Gastrocnemius medialis (tissue), 4 donors: ENCODE results near the gene EVC. TPM values are rescaled to one million over a fixed set of nuclear protein-coding genes. Genes with fewer than 3 reads are reported as not detected.

ENCODE experiments used
- ATAC-seq, 2 donors: fragments of 150-250 bp; one replicate each; pipeline ENCODE4 v1.9.1; 2016
- DNase-seq, 2 donors: peaks; one replicate each; pipeline ENCODE4 v3.0.0-alpha.2; 2019
- H3K27ac ChIP-seq, 4 donors: fragments of 200-600 bp; sonication (generic); 1 replicate in 1 of 4; 2 replicates in 3 of 4; pipeline ENCODE4 v1.5.1; 2016 to 2018; ENCODE audit warnings: mild to moderate bottlenecking in 2 of 4, moderate library complexity in 1 of 4
- H3K27me3 ChIP-seq, 3 donors: fragments of 200-600 bp; sonication (generic) in 2 of 3; 1 replicate in 1 of 3; 2 replicates in 2 of 3; pipeline versions ENCODE4 v1.5.1 to v1.6.0; 2016 to 2019; ENCODE audit warnings: mild to moderate bottlenecking in 1 of 3, moderate library complexity in 1 of 3
- H3K36me3 ChIP-seq, 2 donors: fragments of 200-600 bp; sonication (generic) in 1 of 2; one replicate each; pipeline ENCODE4 v1.5.1; 2017 to 2018
- H3K4me1 ChIP-seq, 2 donors: fragments of 200-600 bp; sonication (generic) in 1 of 2; one replicate each; pipeline ENCODE4 v1.5.1; 2016 to 2017; ENCODE audit warnings: mild to moderate bottlenecking in 2 of 2
- H3K4me3 ChIP-seq, 4 donors: fragments of 200-600 bp; sonication (generic) in 3 of 4; 1 replicate in 1 of 4; 2 replicates in 3 of 4; pipeline ENCODE4 v1.5.1; 2016 to 2019; ENCODE audit warnings: mild to moderate bottlenecking in 2 of 4
- H3K9me3 ChIP-seq, 3 donors: fragments of 200-600 bp; sonication (generic) in 2 of 3; 1 replicate in 1 of 3; 2 replicates in 2 of 3; pipeline ENCODE4 v1.5.1; 2016 to 2019
- CTCF ChIP-seq, 5 experiments: fragments of 450-650 bp in 3 of 5; fragments of 200-600 bp in 2 of 5; sonication (generic) in 2 of 5; IDR thresholded peaks in 4 of 5; conservative IDR thresholded peaks in 1 of 5; 1 replicate in 4 of 5; 2 replicates in 1 of 5; pipeline ENCODE4 v1.5.1; 2016 to 2019; ENCODE audit warnings: antibody characterized with exemption in 5 of 5, mild to moderate bottlenecking in 3 of 5, moderate library complexity in 3 of 5
- POLR2A ChIP-seq, 2 donors: fragments of 450-650 bp; IDR thresholded peaks; one replicate each; pipeline ENCODE4 v1.6.1; 2017; ENCODE audit warnings: antibody characterized with exemption in 2 of 2, mild to moderate bottlenecking in 2 of 2, moderate library complexity in 2 of 2
- in situ Hi-C, 4 donors: fragments of 200-750 bp; cut with MboI; loops; one replicate each; pipeline versions ENCODE4 v1.15.0 to v1.8.0; 2017; ENCODE audit warnings: low sequenced_read_pairs in 4 of 4
- intact Hi-C: fragments of 100-400 bp; cut with DNase I; formaldehyde crosslinking; loops from one replicate; pipeline ENCODE4 v1.15.1; 2023; ENCODE audit warnings: low total_unique reads
- total RNA-seq, 4 donors: library from RNA; depleted of rRNA; stranded (reverse); fragments of >200 nt; gene quantifications; one replicate each; pipeline versions ENCODE4 v1.1.0 to v1.2.3, GENCODE V29; 2016

The EVC gene
- total RNA-seq, 4 donors from 2014 or later = 1.5 to 9.8 (median 2.0) TPM

- Histone ChIP-seq H3K27me3 (no peaks in the 10 kb centered on the region), H3K9me3 (no peaks in the 10 kb centered on the region), H3K27ac (no peak overlapping the region), H3K36me3 (no peaks in the 10 kb centered on the region), H3K4me3 (no peak overlapping the region), H3K4me1 (no peaks in the 10 kb centered on the region)
- intact Hi-C loops (no loop called here), in situ Hi-C loops (loop anchor here in 2 of 4 donors (25.0 kb wide), 2 partner anchors 777 to 1327 kb away; no protein-coding TSS in a partner anchor)
- no peak for TF ChIP-seq CTCF (IDR thresholded peaks at IDR 0.05 in 4 of 5, conservative IDR thresholded peaks at IDR 0.05 in 1 of 5)
- TF ChIP-seq POLR2A (IDR thresholded peaks at IDR 0.05) = no peak
- ATAC-seq (no peak), DNase-seq (no peak)
Measured at GRCh38 chr4:5813882-5814255, 102.9 kb downstream of the EVC start.

GRCh38 chr4:5814421-5814820 lies 103.4 kb downstream of the EVC start:
- Histone ChIP-seq H3K27me3 (no peaks in the 10 kb centered on the region), H3K9me3 (no peaks in the 10 kb centered on the region), H3K4me3 (no peak overlapping the region), H3K36me3 (no peaks in the 10 kb centered on the region), H3K4me1 (no peaks in the 10 kb centered on the region), H3K27ac (no peak overlapping the region)
- ATAC-seq = no peak
- in situ Hi-C loops = loop anchor here in 2 of 4 donors (25.0 kb wide), 2 partner anchors 777 to 1327 kb away; no protein-coding TSS in a partner anchor
- TF ChIP-seq CTCF (IDR thresholded peaks at IDR 0.05 in 4 of 5, conservative IDR thresholded peaks at IDR 0.05 in 1 of 5) = no peak
- no peak for TF ChIP-seq POLR2A (IDR thresholded peaks at IDR 0.05)
- no peak for DNase-seq
- intact Hi-C loops = no loop called here

GRCh38 chr4:5815641-5816040 lies 104.6 kb downstream of the EVC start:
- TF ChIP-seq CTCF (IDR thresholded peaks at IDR 0.05 in 4 of 5, conservative IDR thresholded peaks at IDR 0.05 in 1 of 5) (no peak), POLR2A (IDR thresholded peaks at IDR 0.05) (no peak)
- Histone ChIP-seq H3K27me3 (no peaks in the 10 kb centered on the region), H3K27ac (no peak overlapping the region), H3K4me3 (no peak overlapping the region), H3K36me3 (no peaks in the 10 kb centered on the region), H3K4me1 (no peaks in the 10 kb centered on the region), H3K9me3 (no peaks in the 10 kb centered on the region)
- intact Hi-C loops (no loop called here), in situ Hi-C loops (loop anchor here in 2 of 4 donors (25.0 kb wide), 2 partner anchors 778 to 1328 kb away; no protein-coding TSS in a partner anchor)
- DNase-seq (no peak), ATAC-seq (no peak)

- ATAC-seq (no peak), DNase-seq (no peak)
- H3K4me1 ChIP-seq = no peaks in the 10 kb centered on the region
- H3K4me3 ChIP-seq = no peak overlapping the region
- H3K27ac ChIP-seq = no peak overlapping the region
- in situ Hi-C loops (loop anchor here in 2 of 4 donors (25.0 kb wide), 2 partner anchors 779 to 1329 kb away; no protein-coding TSS in a partner anchor), intact Hi-C loops (no loop called here)
- no peaks in the 10 kb centered on the region for H3K9me3 ChIP-seq
- TF ChIP-seq POLR2A (IDR thresholded peaks at IDR 0.05) (no peak), CTCF (IDR thresholded peaks at IDR 0.05 in 4 of 5, conservative IDR thresholded peaks at IDR 0.05 in 1 of 5) (no peak)
- no peaks in the 10 kb centered on the region for H3K36me3 ChIP-seq
- no peaks in the 10 kb centered on the region for H3K27me3 ChIP-seq
Measured at GRCh38 chr4:5816101-5816500, 105.1 kb downstream of the EVC start.

- Histone ChIP-seq H3K27me3 (no peaks in the 10 kb centered on the region), H3K27ac (no peak overlapping the region), H3K36me3 (no peaks in the 10 kb centered on the region), H3K9me3 (no peaks in the 10 kb centered on the region), H3K4me1 (no peaks in the 10 kb centered on the region), H3K4me3 (no peak overlapping the region)
- TF ChIP-seq CTCF (IDR thresholded peaks at IDR 0.05 in 4 of 5, conservative IDR thresholded peaks at IDR 0.05 in 1 of 5) = no peak
- TF ChIP-seq POLR2A (IDR thresholded peaks at IDR 0.05) = no peak
- in situ Hi-C loops = loop anchor here in 2 of 4 donors (25.0 kb wide), 2 partner anchors 780 to 1330 kb away; no protein-coding TSS in a partner anchor
- DNase-seq (no peak), ATAC-seq (no peak)
- intact Hi-C loops = no loop called here
Measured at GRCh38 chr4:5816851-5817375, 105.9 kb downstream of the EVC start.
